Measurements from ENCODE around the gene PXN. TPM values are rescaled to one million over a fixed set of nuclear protein-coding genes. Genes with fewer than 3 reads are reported as not detected.
A peak's percentile ranks its signal among the peaks of the same experiment; 100 is the strongest.

The PXN gene
- total and polyA plus RNA-seq, 2 of the 13 experiments (the other 11 are each of a cell fraction or from before 2014, with no cell fraction given): 13.6 to 14.2 TPM

- TF ChIP-seq, protein P1, sequence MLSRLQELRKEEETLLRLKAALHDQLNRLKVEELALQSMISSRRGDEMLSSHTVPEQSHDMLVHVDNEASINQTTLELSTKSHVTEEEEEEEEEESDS (CRISPR knock-in tag; IDR thresholded peaks at IDR 0.05; ENCODE audit: borderline replicate concordance): 0 out of 2 replicates have a peak, but pooled peaks have one; percentile 6
- TF ChIP-seq NFIC (IDR thresholded peaks at IDR 0.05; ENCODE audit: low read length) (no peak; the same call in none of the 2 replicates), TCF7L2 (IDR thresholded peaks at IDR 0.05; ENCODE audit: low read depth, low read length) (no peak), HNRNPH1 (optimal IDR thresholded peaks at IDR 0.05; ENCODE audit: low read depth, low read length) (no peak), ZNF567 (CRISPR knock-in tag; IDR thresholded peaks at IDR 0.05; ENCODE audit: borderline replicate concordance) (no peak), NR1H2 (CRISPR knock-in tag; IDR thresholded peaks at IDR 0.05; ENCODE audit: borderline replicate concordance, low read depth) (no peak), ZNF724P (CRISPR knock-in tag; IDR thresholded peaks at IDR 0.05; ENCODE audit: borderline replicate concordance) (0 out of 2 replicates have a peak, but pooled peaks have one; percentile 19), ZNF577 (CRISPR knock-in tag; IDR thresholded peaks at IDR 0.05; ENCODE audit: borderline replicate concordance, low read depth) (no peak), NCOA5 (CRISPR knock-in tag; IDR thresholded peaks at IDR 0.05) (no peak), ZNF124 (CRISPR knock-in tag; IDR thresholded peaks at IDR 0.05) (no peak), ZNF274 (CRISPR knock-in tag; IDR thresholded peaks at IDR 0.05) (no peak), MED13 (CRISPR knock-in tag; IDR thresholded peaks at IDR 0.05) (no peak), ARID5B (CRISPR knock-in tag; IDR thresholded peaks at IDR 0.05) (peak; percentile 72; the same call in 1 of the 2 replicates), POLR2A (IDR thresholded peaks at IDR 0.05; ENCODE audit: insufficient read depth in 1 of 2, low read depth in 2 of 2, low read length in 2 of 2) (peak; percentile 76), ZNF256 (CRISPR knock-in tag; conservative IDR thresholded peaks at IDR 0.05) (no peak), MIXL1 (CRISPR knock-in tag; IDR thresholded peaks at IDR 0.05) (peak; percentile 41; the same call in 1 of the 2 replicates), ZNF326 (CRISPR knock-in tag; IDR thresholded peaks at IDR 0.05; ENCODE audit: borderline replicate concordance) (no peak), ZNF432 (CRISPR knock-in tag; IDR thresholded peaks at IDR 0.05; ENCODE audit: borderline replicate concordance) (no peak), POLR2G (IDR thresholded peaks at IDR 0.05; ENCODE audit: low read depth, low read length) (peak; percentile 93), IKZF4 (CRISPR knock-in tag; IDR thresholded peaks at IDR 0.05; ENCODE audit: borderline replicate concordance, low read depth, not compliant biosample characterization) (no peak), U2AF1 (optimal IDR thresholded peaks at IDR 0.05; ENCODE audit: low read depth, low read length) (no peak)
- TF ChIP-seq, protein P2, sequence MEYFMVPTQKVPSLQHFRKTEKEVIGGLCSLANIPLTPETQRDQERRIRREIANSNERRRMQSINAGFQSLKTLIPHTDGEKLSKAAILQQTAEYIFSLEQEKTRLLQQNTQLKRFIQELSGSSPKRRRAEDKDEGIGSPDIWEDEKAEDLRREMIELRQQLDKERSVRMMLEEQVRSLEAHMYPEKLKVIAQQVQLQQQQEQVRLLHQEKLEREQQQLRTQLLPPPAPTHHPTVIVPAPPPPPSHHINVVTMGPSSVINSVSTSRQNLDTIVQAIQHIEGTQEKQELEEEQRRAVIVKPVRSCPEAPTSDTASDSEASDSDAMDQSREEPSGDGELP (IDR thresholded peaks at IDR 0.05; ENCODE audit: borderline replicate concordance, low read depth): no peak; the same call in 1 of the 2 replicates
- TF ChIP-seq, protein P3, sequence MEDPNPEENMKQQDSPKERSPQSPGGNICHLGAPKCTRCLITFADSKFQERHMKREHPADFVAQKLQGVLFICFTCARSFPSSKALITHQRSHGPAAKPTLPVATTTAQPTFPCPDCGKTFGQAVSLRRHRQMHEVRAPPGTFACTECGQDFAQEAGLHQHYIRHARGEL (CRISPR knock-in tag; IDR thresholded peaks at IDR 0.05): no peak
- TF ChIP-seq, protein P4, sequence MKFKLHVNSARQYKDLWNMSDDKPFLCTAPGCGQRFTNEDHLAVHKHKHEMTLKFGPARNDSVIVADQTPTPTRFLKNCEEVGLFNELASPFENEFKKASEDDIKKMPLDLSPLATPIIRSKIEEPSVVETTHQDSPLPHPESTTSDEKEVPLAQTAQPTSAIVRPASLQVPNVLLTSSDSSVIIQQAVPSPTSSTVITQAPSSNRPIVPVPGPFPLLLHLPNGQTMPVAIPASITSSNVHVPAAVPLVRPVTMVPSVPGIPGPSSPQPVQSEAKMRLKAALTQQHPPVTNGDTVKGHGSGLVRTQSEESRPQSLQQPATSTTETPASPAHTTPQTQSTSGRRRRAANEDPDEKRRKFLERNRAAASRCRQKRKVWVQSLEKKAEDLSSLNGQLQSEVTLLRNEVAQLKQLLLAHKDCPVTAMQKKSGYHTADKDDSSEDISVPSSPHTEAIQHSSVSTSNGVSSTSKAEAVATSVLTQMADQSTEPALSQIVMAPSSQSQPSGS (CRISPR knock-in tag; IDR thresholded peaks at IDR 0.05): peak; percentile 18; the same call in 1 of the 2 replicates
These were observed 38.1 kb downstream of the PXN start (continued) for GRCh38 chr12:120227233-120228040.

All from HepG2 (cell line).